Ascending aorta (tissue), 2 donors: ENCODE results near the gene SHISA3. TPM values are rescaled to one million over a fixed set of nuclear protein-coding genes. Genes with fewer than 3 reads are reported as not detected.

Experiments used
- DNase-seq, 2 donors: peaks; one replicate each; pipeline ENCODE4 v3.0.0-alpha.2; 2019; ENCODE audit warnings: low spot score in 2 of 2
- H3K27ac ChIP-seq, 2 donors: fragments of 200-600 bp; sonication (generic); one replicate each; pipeline ENCODE4 v1.5.1; 2016 to 2017; ENCODE audit warnings: mild to moderate bottlenecking in 1 of 2
- H3K27me3 ChIP-seq: fragments of 200-600 bp; sonication (generic); one replicate; pipeline ENCODE4 v1.5.1; 2017
- H3K36me3 ChIP-seq, 2 donors: fragments of 200-600 bp; sonication (generic); one replicate each; pipeline ENCODE4 v1.5.1; 2016
- H3K4me1 ChIP-seq, 2 donors: fragments of 200-600 bp; sonication (generic); one replicate each; pipeline ENCODE4 v1.5.1; 2016 to 2017; ENCODE audit warnings: mild to moderate bottlenecking in 1 of 2
- H3K4me3 ChIP-seq, 2 donors: fragments of 200-600 bp; sonication (generic); one replicate each; pipeline ENCODE4 v1.5.1; 2016 to 2017; ENCODE audit warnings: mild to moderate bottlenecking in 1 of 2
- H3K9me3 ChIP-seq, 2 donors: fragments of 200-600 bp; sonication (generic); one replicate each; pipeline ENCODE4 v1.5.1; 2016
- intact Hi-C: fragments of 100-400 bp; cut with DNase I; formaldehyde crosslinking; loops from one replicate; pipeline ENCODE4 v1.15.1; 2023
- total RNA-seq: library from RNA; depleted of rRNA; stranded (reverse); fragments of >200 nt; gene quantifications from one replicate; pipeline ENCODE4 v1.1.0, GENCODE V29; 2016
- TF ChIP-seq, protein P1 (sequence below), 3 experiments: fragments of 200-600 bp in 2 of 3; fragments of 450-650 bp in 1 of 3; sonication (generic) in 2 of 3; IDR thresholded peaks; one replicate each; pipeline ENCODE4 v1.5.1; 2016 to 2019; ENCODE audit warnings: antibody characterized with exemption in 3 of 3, mild to moderate bottlenecking in 1 of 3, moderate library complexity in 1 of 3

Gene SHISA3
- total RNA-seq, 1 donor from 2014 or later = 23.6 TPM

DNA sequence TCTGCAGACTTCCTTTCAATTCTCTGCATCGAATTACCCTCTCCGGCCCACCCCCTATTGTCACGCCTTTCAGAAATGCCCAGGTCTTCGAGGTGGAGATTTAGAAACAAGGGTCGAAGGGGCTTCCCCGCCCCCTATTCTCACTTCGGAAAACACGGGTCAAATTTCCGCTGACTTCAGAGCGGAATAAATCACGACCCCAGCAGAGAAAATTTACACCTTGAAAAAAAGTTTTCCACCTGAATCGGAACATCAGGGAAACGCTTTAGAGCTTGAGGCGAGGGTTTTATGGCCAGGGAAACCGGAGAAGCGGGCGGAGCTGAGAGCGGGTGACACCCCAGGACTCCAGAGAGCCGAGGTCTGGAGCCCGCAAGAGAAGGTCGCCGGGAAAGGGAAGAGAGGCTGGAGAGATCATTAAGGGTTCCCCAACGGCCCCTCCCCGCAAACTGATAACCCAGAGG is 1.6 kb downstream of the SHISA3 start:
- no peaks in the 10 kb centered on the region for H3K9me3 ChIP-seq
- H3K36me3 ChIP-seq = no peaks in the 10 kb centered on the region
- peaks cover 0 to 12% of the 10 kb centered on the region in 2 donors for H3K4me1 ChIP-seq
- H3K27me3 ChIP-seq = no peaks in the 10 kb centered on the region
- intact Hi-C loops = loop anchor here (10.0 kb wide), 1 partner anchor 1554 kb away; no protein-coding TSS in a partner anchor
- no peak overlapping the region for H3K27ac ChIP-seq
- TF ChIP-seq, protein P1, sequence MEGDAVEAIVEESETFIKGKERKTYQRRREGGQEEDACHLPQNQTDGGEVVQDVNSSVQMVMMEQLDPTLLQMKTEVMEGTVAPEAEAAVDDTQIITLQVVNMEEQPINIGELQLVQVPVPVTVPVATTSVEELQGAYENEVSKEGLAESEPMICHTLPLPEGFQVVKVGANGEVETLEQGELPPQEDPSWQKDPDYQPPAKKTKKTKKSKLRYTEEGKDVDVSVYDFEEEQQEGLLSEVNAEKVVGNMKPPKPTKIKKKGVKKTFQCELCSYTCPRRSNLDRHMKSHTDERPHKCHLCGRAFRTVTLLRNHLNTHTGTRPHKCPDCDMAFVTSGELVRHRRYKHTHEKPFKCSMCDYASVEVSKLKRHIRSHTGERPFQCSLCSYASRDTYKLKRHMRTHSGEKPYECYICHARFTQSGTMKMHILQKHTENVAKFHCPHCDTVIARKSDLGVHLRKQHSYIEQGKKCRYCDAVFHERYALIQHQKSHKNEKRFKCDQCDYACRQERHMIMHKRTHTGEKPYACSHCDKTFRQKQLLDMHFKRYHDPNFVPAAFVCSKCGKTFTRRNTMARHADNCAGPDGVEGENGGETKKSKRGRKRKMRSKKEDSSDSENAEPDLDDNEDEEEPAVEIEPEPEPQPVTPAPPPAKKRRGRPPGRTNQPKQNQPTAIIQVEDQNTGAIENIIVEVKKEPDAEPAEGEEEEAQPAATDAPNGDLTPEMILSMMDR (IDR thresholded peaks at IDR 0.05) = no peak
- peak overlapping the region; percentile 54 to 63 for H3K4me3 ChIP-seq
- DNase-seq = no peak

DNA sequence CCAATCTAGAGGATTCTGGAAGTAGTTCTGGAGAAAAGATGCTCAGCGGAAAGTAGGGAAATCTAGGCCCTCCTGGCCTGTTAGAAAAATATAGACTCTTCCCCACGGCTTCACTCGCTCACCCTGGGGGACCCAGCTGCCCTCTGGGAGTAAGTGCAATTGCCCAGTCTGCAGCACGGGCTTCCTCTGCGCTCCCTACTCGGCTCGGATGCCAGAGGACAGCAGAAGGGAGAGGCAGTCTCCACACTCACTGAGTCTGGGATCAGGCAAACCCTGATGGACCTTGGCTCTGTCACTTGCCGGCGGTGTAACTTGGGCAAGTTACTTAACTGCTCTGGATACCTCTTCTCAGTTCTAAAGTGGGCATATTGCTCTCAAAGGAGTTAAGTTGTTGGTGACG is 2.1 kb downstream of the SHISA3 start:
- no peaks in the 10 kb centered on the region for H3K36me3 ChIP-seq
- no peak overlapping the region for H3K27ac ChIP-seq
- peak overlapping the region; percentile 54 to 63 for H3K4me3 ChIP-seq
- H3K27me3 ChIP-seq = no peaks in the 10 kb centered on the region
- no peak for DNase-seq
- intact Hi-C loops = loop anchor here (10.0 kb wide), 1 partner anchor 1555 kb away; no protein-coding TSS in a partner anchor
- H3K9me3 ChIP-seq = no peaks in the 10 kb centered on the region
- TF ChIP-seq, protein P1 (IDR thresholded peaks at IDR 0.05) = no peak
- peaks cover 0 to 12% of the 10 kb centered on the region in 2 donors for H3K4me1 ChIP-seq

DNA sequence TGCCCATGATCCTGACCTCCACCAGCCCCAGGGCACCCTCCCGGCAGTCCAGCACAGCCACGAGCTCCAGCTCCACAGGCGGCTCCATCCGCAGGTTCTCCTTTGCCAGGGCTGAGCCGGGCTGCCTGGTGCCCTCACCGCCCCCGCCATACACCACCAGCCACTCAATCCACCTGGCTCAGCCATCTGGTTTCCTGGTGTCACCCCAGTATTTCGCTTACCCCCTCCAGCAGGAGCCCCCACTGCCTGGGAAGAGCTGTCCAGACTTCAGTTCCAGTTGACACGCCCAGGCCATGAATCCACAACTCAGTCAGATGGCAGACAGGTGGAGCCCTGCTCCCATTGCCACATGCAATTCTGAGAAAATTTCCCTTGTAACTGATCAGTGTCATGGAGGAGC is 3.9 kb downstream of the SHISA3 start:
- TF ChIP-seq, protein P1 (IDR thresholded peaks at IDR 0.05) = no peak
- Histone ChIP-seq H3K27me3 (no peaks in the 10 kb centered on the region), H3K4me1 (peaks cover 0 to 12% of the 10 kb centered on the region in 2 donors), H3K27ac (no peak overlapping the region), H3K36me3 (no peaks in the 10 kb centered on the region), H3K9me3 (no peaks in the 10 kb centered on the region), H3K4me3 (no peak overlapping the region)
- intact Hi-C loops = no loop called here
- no peak for DNase-seq

DNA sequence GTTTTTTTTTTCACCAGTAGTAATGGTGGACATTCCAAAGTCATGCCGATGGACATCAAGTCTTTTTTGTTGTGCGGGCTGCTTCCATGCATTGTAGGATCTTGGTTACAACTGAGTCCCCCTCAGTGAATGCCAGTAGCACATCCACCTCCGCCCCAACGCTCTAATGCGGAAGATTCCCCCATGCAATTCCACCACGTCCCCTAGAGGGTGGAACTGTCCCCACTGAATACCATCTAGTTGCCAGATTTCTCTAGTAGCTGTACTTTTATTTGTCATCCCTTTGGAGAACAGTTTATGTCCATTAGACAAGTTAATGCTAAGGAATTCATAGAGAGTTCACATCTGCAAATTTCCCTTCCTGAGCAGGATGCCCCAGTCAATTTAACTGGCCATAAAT is 6.7 kb downstream of the SHISA3 start:
- no peaks in the 10 kb centered on the region for H3K36me3 ChIP-seq
- H3K27ac ChIP-seq = no peak overlapping the region
- TF ChIP-seq, protein P1 (IDR thresholded peaks at IDR 0.05) = no peak
- H3K9me3 ChIP-seq = no peaks in the 10 kb centered on the region
- intact Hi-C loops = no loop called here
- no peaks in the 10 kb centered on the region for H3K27me3 ChIP-seq
- no peaks in the 10 kb centered on the region for H3K4me1 ChIP-seq
- H3K4me3 ChIP-seq = no peak overlapping the region
- no peak for DNase-seq

DNA sequence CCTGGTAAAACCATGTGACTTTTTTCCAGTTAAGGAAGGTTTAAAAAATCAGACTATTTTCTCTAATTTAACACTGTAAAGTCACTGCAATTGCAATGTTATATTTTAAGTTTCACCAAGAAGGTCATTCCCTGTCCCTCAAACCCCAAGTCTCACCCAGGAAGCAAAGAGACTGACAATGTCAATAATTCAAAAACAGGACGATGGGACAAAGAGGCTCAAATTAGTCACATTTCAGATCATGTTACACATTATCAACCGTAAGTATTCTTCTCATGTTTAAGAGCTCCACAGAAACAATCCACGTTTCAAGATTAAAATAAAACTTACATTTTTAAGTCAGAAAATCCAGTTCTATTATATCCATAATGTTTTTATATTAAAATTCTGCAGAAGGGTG is 13.2 kb downstream of the SHISA3 start:
- no peaks in the 10 kb centered on the region for H3K27me3 ChIP-seq
- peaks cover 0 to 6% of the 10 kb centered on the region in 2 donors for H3K4me1 ChIP-seq
- H3K9me3 ChIP-seq = no peaks in the 10 kb centered on the region
- DNase-seq = no peak
- TF ChIP-seq, protein P1 (IDR thresholded peaks at IDR 0.05) = no peak
- H3K36me3 ChIP-seq = no peaks in the 10 kb centered on the region
- H3K27ac ChIP-seq = no peak overlapping the region
- H3K4me3 ChIP-seq = no peak overlapping the region
- intact Hi-C loops = no loop called here

DNA sequence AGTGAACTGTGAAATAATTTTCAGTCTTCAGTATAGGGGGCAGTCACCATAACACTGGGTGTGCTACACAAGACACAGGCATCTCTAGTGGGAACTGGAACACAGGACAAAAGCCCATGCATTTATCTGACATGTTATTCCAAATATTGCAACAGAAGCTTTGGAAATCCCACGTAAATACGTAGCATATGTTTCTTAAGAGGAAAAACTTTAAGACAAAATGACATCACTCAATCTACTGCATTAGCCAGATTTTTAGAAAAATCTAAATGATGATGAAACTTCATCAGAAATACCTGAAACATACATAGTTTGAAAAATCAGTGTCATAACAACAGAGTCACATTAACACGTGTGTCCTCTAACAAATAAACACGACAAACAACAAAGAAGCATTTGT is 14.5 kb downstream of the SHISA3 start:
- H3K36me3 ChIP-seq = no peaks in the 10 kb centered on the region
- H3K27ac ChIP-seq = no peak overlapping the region
- intact Hi-C loops = no loop called here
- H3K4me3 ChIP-seq = no peak overlapping the region
- TF ChIP-seq, protein P1 (IDR thresholded peaks at IDR 0.05) = no peak
- DNase-seq = no peak
- peaks cover 0 to 6% of the 10 kb centered on the region in 2 donors for H3K4me1 ChIP-seq
- no peaks in the 10 kb centered on the region for H3K27me3 ChIP-seq
- no peaks in the 10 kb centered on the region for H3K9me3 ChIP-seq
